ENCODE data around the gene EMC6. TPM values are rescaled to one million over a fixed set of nuclear protein-coding genes. Genes with fewer than 3 reads are reported as not detected.

Gene EMC6
- total and polyA plus RNA-seq, 2 of the 13 experiments (the other 11 are each of a cell fraction or from before 2014, with no cell fraction given): 45.1 to 47.7 TPM

- TF ChIP-seq GMEB2 (CRISPR knock-in tag; IDR thresholded peaks at IDR 0.05; ENCODE audit: low read depth) (no peak), FOXM1 (CRISPR knock-in tag; IDR thresholded peaks at IDR 0.05) (no peak), BATF2 (CRISPR knock-in tag; IDR thresholded peaks at IDR 0.05) (no peak), CREM (IDR thresholded peaks at IDR 0.05) (no peak; the same call in 1 of the 2 replicates), CREM (CRISPR knock-in tag; IDR thresholded peaks at IDR 0.05) (no peak), ZNF333 (CRISPR knock-in tag; IDR thresholded peaks at IDR 0.05; ENCODE audit: borderline replicate concordance) (no peak), NFKB2 (CRISPR knock-in tag; IDR thresholded peaks at IDR 0.05; ENCODE audit: borderline replicate concordance) (no peak), SP1 (IDR thresholded peaks at IDR 0.05) (no peak), SP1 (CRISPR knock-in tag; IDR thresholded peaks at IDR 0.05) (no peak), CSRNP1 (CRISPR knock-in tag; IDR thresholded peaks at IDR 0.05) (peak; percentile 91), ZFP36L1 (CRISPR knock-in tag; IDR thresholded peaks at IDR 0.05) (peak; percentile 93), YEATS4 (CRISPR knock-in tag; IDR thresholded peaks at IDR 0.05; ENCODE audit: borderline replicate concordance) (no peak; the same call in 1 of the 2 replicates), ZNF674 (CRISPR knock-in tag; IDR thresholded peaks at IDR 0.05; ENCODE audit: low read depth) (no peak), FIP1L1 (IDR thresholded peaks at IDR 0.05; ENCODE audit: borderline replicate concordance, insufficient read depth, low read depth, low read length) (no peak; the same call in 1 of the 2 replicates), NR1H2 (CRISPR knock-in tag; IDR thresholded peaks at IDR 0.05; ENCODE audit: borderline replicate concordance, low read depth) (no peak), GRHL1 (CRISPR knock-in tag; conservative IDR thresholded peaks at IDR 0.05) (no peak), SPEN (CRISPR knock-in tag; IDR thresholded peaks at IDR 0.05; ENCODE audit: low read depth) (no peak), NCOA1 (CRISPR knock-in tag; IDR thresholded peaks at IDR 0.05) (no peak), SALL1 (CRISPR knock-in tag; IDR thresholded peaks at IDR 0.05) (peak; percentile 68; the same call in 1 of the 2 replicates), HOXD1 (CRISPR knock-in tag; IDR thresholded peaks at IDR 0.05) (no peak), YY1 (IDR thresholded peaks at IDR 0.05; ENCODE audit: insufficient read depth, insufficient replicate concordance, low read depth, low read length) (peak; percentile 59), KDM6A (CRISPR knock-in tag; IDR thresholded peaks at IDR 0.05; ENCODE audit: low read depth) (no peak), RBAK (CRISPR knock-in tag; IDR thresholded peaks at IDR 0.05) (no peak), CBX1 (IDR thresholded peaks at IDR 0.05; ENCODE audit: low read depth) (peak; percentile 16), RFX5 (IDR thresholded peaks at IDR 0.05; ENCODE audit: low read depth, low read length) (no peak), ZNF703 (CRISPR knock-in tag; IDR thresholded peaks at IDR 0.05; ENCODE audit: borderline replicate concordance) (0 out of 2 replicates have a peak, but pooled peaks have one; percentile 14)
Observed at GRCh38 chr17:3667366-3668278, 990 bp upstream of the EMC6 start (continued).

All from HepG2 (cell line).